PC-3 (cell line): ENCODE data around the gene PACRG. TPM values are rescaled to one million over a fixed set of nuclear protein-coding genes. Genes with fewer than 3 reads are reported as not detected.
A peak's percentile ranks its signal among the peaks of the same experiment; 100 is the strongest.

ENCODE experiments used
- ATAC-seq: fragments of 200-7000 bp; cut with Tn5 transposase; 2 replicates; pipeline ENCODE4 v1.9.1; 2020; ENCODE audit warnings: mild to moderate bottlenecking, moderate library complexity
- BruUV-seq: library from RNA; stranded (reverse); fragments of 400-500 nt; replicated peaks from 2 replicates; lab custom pipeline; 2021; lab: Mats Ljungman, UMichigan
- CTCF ChIA-PET: fragments of 300-600 bp; sonication (Branson Sonifier 250); formaldehyde crosslinking; loops from one replicate; lab custom pipeline; 2022; ENCODE audit warnings: antibody characterized with exemption; lab: Charles Lee
- POLR2A ChIA-PET: fragments of 300-600 bp; sonication (Branson Sonifier 250); formaldehyde crosslinking; loops from one replicate; lab custom pipeline; 2022; ENCODE audit warnings: antibody characterized with exemption; ENCODE audit not compliant: unreplicated experiment; lab: Charles Lee
- DNase-seq: peaks from one replicate; pipeline ENCODE4 v3.0.0-alpha.2; 2015
- H2AFZ ChIP-seq: fragments of 300-600 bp; sonication (generic); 2 replicates; pipeline ENCODE4 v1.6.0; 2016; ENCODE audit warnings: antibody characterized with exemption, low read length
- H3F3A ChIP-seq: fragments of 300-600 bp; sonication (generic); one replicate; pipeline ENCODE4 v1.6.0; 2017; ENCODE audit warnings: antibody characterized with exemption, low read length, control low read depth, mild to moderate bottlenecking; ENCODE audit not compliant: unreplicated experiment
- H3K27ac ChIP-seq: fragments of 300-600 bp; sonication (generic); 2 replicates; pipeline ENCODE4 v1.5.1; 2016; ENCODE audit warnings: mild to moderate bottlenecking, low read length
- H3K27me3 ChIP-seq: fragments of 300-600 bp; sonication (generic); 2 replicates; pipeline ENCODE4 v1.6.1; 2016; ENCODE audit warnings: low read length, mixed read lengths
- H3K36me3 ChIP-seq: fragments of 300-600 bp; sonication (generic); 2 replicates; pipeline ENCODE4 v1.6.1; 2016; ENCODE audit warnings: low read depth, mixed run types, low read length, mixed read lengths
- H3K4me1 ChIP-seq: fragments of 300-600 bp; sonication (generic); 2 replicates; pipeline ENCODE4 v1.5.1; 2016; ENCODE audit warnings: low read length; ENCODE audit not compliant: insufficient read depth
- H3K4me2 ChIP-seq: fragments of 300-600 bp; sonication (generic); 2 replicates; pipeline ENCODE4 v1.6.0; 2016; ENCODE audit warnings: low read length
- H3K4me3 ChIP-seq: fragments of 300-600 bp; sonication (generic); 2 replicates; pipeline ENCODE4 v1.5.1; 2016; ENCODE audit warnings: mild to moderate bottlenecking, low read length, mixed read lengths
- H3K79me2 ChIP-seq: fragments of 300-600 bp; sonication (generic); 2 replicates; pipeline ENCODE4 v1.6.1; 2017; ENCODE audit warnings: low read length, mixed read lengths
- H3K9ac ChIP-seq: fragments of 300-600 bp; sonication (generic); 2 replicates; pipeline ENCODE4 v1.6.0; 2016; ENCODE audit warnings: mild to moderate bottlenecking, low read length
- H3K9me2 ChIP-seq: fragments of 300-600 bp; sonication (generic); replicated peaks from 2 replicates; pipeline ENCODE4 v1.6.1; 2016; ENCODE audit warnings: mixed run types, low read length, mixed read lengths
- H3K9me3 ChIP-seq: fragments of 300-600 bp; sonication (generic); 2 replicates; pipeline ENCODE4 v1.6.1; 2016; ENCODE audit warnings: low read length, mixed read lengths
- H4K20me1 ChIP-seq: fragments of 300-600 bp; sonication (generic); 2 replicates; pipeline ENCODE4 v1.6.1; 2016; ENCODE audit warnings: low read length, mixed read lengths
- EZH2 ChIP-seq: fragments of 300-600 bp; sonication (generic); IDR thresholded peaks from one replicate; pipeline ENCODE4 v1.6.1; 2017; ENCODE audit warnings: antibody characterized with exemption, mild to moderate bottlenecking, low read length; ENCODE audit not compliant: unreplicated experiment
- EZH2phosphoT487 ChIP-seq: fragments of 300-600 bp; sonication (generic); IDR thresholded peaks from 2 replicates; pipeline ENCODE4 v1.6.1; 2018; ENCODE audit warnings: mild to moderate bottlenecking, antibody characterized with exemption, low read length, borderline replicate concordance
- intact Hi-C: fragments of 100-400 bp; cut with micrococcal nuclease; formaldehyde crosslinking; loops from 2 replicates; pipeline ENCODE4 v1.9.0; 2023
- total RNA-seq: library from RNA; depleted of rRNA; stranded (reverse); fragments of >200 nt; gene quantifications from 2 replicates; pipeline ENCODE4 v1.2.3, GENCODE V29; 2014
- TF ChIP-seq, protein P1 (sequence below): fragments of 300-600 bp; sonication (generic); conservative IDR thresholded peaks from 2 replicates; pipeline ENCODE4 v1.5.1; 2017; ENCODE audit warnings: antibody characterized with exemption, low read depth, mild to moderate bottlenecking, low read length

PACRG gene
- total RNA-seq, 1 experiment from 2014 or later: not detected

DNA sequence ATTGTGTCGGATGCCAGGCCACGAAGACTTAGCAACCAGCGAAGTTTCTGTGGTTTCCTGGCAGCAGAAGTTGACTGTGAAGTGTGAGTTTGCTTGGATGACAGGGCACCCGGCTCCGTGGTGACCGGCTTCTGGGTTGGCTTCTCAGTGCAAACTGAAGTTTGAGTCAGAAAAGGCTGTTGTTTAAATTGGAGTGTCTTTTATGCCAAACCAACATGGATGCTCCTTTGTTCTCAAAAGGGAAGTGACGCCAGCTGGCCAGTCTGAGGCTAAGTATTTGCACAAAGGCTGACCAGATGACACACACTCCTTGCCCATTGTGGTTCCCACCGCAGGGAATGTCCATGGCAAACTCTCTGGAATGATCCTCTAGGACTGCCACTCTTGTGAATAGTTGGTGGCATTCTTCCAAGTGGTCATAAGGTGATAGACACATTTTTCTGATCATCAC, 521.9 kb downstream of the PACRG start:
- Histone ChIP-seq H3K9me2 (no peaks in the 10 kb centered on the region), H3F3A (no peaks in the 10 kb centered on the region), H3K4me3 (no peak overlapping the region), H3K4me1 (peaks cover 10% of the 10 kb centered on the region), H3K9ac (no peak overlapping the region; the same call in 1 of the 2 replicates), H3K79me2 (no peaks in the 10 kb centered on the region), H4K20me1 (no peaks in the 10 kb centered on the region), H3K27me3 (no peaks in the 10 kb centered on the region), H2AFZ (peak overlapping the region; percentile 34), H3K36me3 (no peaks in the 10 kb centered on the region), H3K4me2 (no peak overlapping the region), H3K27ac (peak overlapping the region; percentile 66), H3K9me3 (no peaks in the 10 kb centered on the region)
- POLR2A ChIA-PET: no interaction called here
- BruUV-seq: no TSS peak
- TF ChIP-seq, protein P1, sequence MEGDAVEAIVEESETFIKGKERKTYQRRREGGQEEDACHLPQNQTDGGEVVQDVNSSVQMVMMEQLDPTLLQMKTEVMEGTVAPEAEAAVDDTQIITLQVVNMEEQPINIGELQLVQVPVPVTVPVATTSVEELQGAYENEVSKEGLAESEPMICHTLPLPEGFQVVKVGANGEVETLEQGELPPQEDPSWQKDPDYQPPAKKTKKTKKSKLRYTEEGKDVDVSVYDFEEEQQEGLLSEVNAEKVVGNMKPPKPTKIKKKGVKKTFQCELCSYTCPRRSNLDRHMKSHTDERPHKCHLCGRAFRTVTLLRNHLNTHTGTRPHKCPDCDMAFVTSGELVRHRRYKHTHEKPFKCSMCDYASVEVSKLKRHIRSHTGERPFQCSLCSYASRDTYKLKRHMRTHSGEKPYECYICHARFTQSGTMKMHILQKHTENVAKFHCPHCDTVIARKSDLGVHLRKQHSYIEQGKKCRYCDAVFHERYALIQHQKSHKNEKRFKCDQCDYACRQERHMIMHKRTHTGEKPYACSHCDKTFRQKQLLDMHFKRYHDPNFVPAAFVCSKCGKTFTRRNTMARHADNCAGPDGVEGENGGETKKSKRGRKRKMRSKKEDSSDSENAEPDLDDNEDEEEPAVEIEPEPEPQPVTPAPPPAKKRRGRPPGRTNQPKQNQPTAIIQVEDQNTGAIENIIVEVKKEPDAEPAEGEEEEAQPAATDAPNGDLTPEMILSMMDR: no peak
- no peak for TF ChIP-seq EZH2
- TF ChIP-seq EZH2phosphoT487: no peak
- ATAC-seq: peak; percentile 40
- peak; percentile 72 for DNase-seq
- CTCF ChIA-PET: no interaction called here
- intact Hi-C loops: no loop called here

DNA sequence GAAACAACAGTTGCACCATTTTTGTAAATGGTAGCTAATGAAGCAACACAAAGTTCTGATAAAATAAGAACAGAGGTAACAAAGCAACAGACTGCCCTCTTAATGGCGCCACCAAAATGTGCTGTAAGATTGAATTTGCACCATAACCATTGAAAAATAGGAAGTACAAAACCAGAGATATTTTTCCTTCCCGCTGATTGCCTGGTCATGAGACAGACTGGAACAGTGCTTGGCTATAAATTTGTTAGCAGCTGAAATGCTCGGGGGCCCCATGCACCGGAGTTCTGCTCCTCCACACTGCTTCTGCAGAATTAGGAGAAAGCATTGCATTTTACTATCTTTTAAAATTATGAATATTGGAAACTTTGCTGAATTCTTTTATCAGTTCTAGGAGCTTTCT, 522.3 kb downstream of the PACRG start:
- Histone ChIP-seq H3K27me3 (no peaks in the 10 kb centered on the region), H3K4me3 (no peak overlapping the region), H3F3A (no peaks in the 10 kb centered on the region), H3K4me2 (no peak overlapping the region), H3K9me2 (no peaks in the 10 kb centered on the region), H3K9me3 (no peaks in the 10 kb centered on the region), H3K79me2 (no peaks in the 10 kb centered on the region), H3K4me1 (peaks cover 10% of the 10 kb centered on the region), H2AFZ (no peak overlapping the region), H3K36me3 (no peaks in the 10 kb centered on the region), H4K20me1 (no peaks in the 10 kb centered on the region), H3K9ac (no peak overlapping the region), H3K27ac (peak overlapping the region; percentile 40)
- CTCF ChIA-PET: no interaction called here
- BruUV-seq: no TSS peak
- no peak for DNase-seq
- TF ChIP-seq EZH2 (no peak), EZH2phosphoT487 (no peak)
- TF ChIP-seq, protein P1: no peak
- ATAC-seq: no peak
- intact Hi-C loops: no loop called here
- POLR2A ChIA-PET: no interaction called here

DNA sequence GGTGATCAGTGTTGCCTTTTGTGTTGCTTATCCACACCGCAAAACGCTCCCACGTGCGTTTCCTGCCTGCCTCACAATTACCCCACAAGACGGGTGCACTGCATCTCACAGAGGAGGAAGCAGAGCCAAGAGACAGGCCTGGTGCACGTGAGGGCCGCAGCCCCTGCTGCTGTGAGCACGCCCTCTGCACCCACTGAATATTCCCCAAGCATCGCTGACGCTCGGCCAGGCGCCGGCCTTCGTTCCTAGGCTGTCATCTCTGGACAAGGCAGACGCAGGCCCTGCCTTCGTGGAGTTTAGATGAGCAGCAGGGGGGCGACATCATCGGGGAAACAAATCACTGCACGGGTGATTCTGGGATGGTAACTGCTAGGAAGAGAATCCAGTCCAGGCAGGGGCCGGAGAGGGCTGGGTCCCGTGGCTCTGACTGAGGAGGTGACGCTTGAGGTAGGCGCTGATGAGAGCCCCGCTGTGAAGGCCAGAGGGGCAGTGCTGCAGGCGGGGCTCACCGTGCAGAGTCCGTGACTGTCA, 524.4 kb downstream of the PACRG start:
- no TSS peak for BruUV-seq
- CTCF ChIA-PET: no interaction called here
- no peak for ATAC-seq
- Histone ChIP-seq H3K4me2 (no peak overlapping the region), H3K9me3 (no peaks in the 10 kb centered on the region), H3K9ac (no peak overlapping the region), H3K27ac (no peak overlapping the region), H3F3A (no peaks in the 10 kb centered on the region), H3K4me3 (no peak overlapping the region), H2AFZ (no peak overlapping the region), H3K79me2 (no peaks in the 10 kb centered on the region), H3K9me2 (no peaks in the 10 kb centered on the region), H3K27me3 (no peaks in the 10 kb centered on the region), H3K4me1 (peaks cover 10% of the 10 kb centered on the region), H4K20me1 (no peaks in the 10 kb centered on the region), H3K36me3 (no peaks in the 10 kb centered on the region)
- DNase-seq: no peak
- POLR2A ChIA-PET: no interaction called here
- intact Hi-C loops: no loop called here
- TF ChIP-seq, protein P1: no peak
- no peak for TF ChIP-seq EZH2
- no peak for TF ChIP-seq EZH2phosphoT487
